PC-9 (cell line): ENCODE data around the gene POLR2A.

Experiments used
- EZH2 ChIP-seq: fragments of 200-600 bp; sonication (generic); IDR thresholded peaks from 2 replicates; pipeline ENCODE4 v1.8.0; 2017; ENCODE audit warnings: antibody characterized with exemption, low read depth
- TF ChIP-seq, protein P1 (sequence below): fragments of 200-600 bp; sonication (generic); conservative IDR thresholded peaks from 2 replicates; pipeline ENCODE4 v1.6.1; 2017; ENCODE audit warnings: mixed run types, antibody characterized with exemption, mild to moderate bottlenecking, moderate library complexity

DNA sequence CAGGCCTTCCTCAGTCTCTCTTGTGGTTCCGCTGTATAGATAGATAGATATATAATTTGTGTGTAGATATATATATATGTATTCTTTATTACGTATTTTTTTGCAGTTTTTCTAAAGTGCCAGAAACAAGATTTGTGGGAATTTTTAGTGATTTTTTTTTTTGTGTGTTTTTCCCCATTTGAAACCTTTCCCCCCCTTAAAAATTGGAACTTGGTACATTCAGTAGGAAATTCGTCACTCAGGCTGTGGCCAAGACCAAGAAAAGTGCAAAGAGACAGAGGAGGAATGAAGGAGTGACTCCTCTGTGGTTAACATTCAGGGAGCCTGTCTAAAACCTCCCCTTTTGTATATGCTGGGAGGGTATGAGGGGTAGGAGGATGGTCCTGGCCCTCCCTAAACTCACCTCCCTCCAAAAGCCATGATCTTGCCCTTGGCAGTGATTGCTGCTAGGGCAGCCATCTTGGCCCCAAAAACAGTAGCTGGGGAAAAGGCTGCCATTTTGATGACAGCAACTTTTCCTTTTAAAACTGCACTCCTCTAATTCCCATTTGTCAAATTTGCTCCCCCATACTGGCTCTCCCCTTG is 24.1 kb upstream of the POLR2A start:
- TF ChIP-seq, protein P1, sequence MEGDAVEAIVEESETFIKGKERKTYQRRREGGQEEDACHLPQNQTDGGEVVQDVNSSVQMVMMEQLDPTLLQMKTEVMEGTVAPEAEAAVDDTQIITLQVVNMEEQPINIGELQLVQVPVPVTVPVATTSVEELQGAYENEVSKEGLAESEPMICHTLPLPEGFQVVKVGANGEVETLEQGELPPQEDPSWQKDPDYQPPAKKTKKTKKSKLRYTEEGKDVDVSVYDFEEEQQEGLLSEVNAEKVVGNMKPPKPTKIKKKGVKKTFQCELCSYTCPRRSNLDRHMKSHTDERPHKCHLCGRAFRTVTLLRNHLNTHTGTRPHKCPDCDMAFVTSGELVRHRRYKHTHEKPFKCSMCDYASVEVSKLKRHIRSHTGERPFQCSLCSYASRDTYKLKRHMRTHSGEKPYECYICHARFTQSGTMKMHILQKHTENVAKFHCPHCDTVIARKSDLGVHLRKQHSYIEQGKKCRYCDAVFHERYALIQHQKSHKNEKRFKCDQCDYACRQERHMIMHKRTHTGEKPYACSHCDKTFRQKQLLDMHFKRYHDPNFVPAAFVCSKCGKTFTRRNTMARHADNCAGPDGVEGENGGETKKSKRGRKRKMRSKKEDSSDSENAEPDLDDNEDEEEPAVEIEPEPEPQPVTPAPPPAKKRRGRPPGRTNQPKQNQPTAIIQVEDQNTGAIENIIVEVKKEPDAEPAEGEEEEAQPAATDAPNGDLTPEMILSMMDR = no peak
- TF ChIP-seq EZH2 = no peak
